Hematopoietic multipotent progenitor cell treated with erythropoietin and hydrocortisone succinate and interleukin-3 and kit ligand, for 4 days (in vitro differentiated cells): ENCODE results near the gene SELENOK.
A peak's percentile ranks its signal among the peaks of the same experiment; 100 is the strongest.

Experiments
- DNase-seq: peaks from one replicate; pipeline ENCODE4 v3.0.0-alpha.2; 2015

The SELENOK gene

GRCh38 chr3:53841296-53841695 is 50.4 kb downstream of the SELENOK start:
- DNase-seq: no peak

GRCh38 chr3:53837331-53837730 is 54.3 kb downstream of the SELENOK start:
- peak; percentile 44 for DNase-seq

- DNase-seq: no peak
These were observed 55.4 kb downstream of the SELENOK start for GRCh38 chr3:53836084-53836872.

GRCh38 chr3:53835257-53835656 is 56.4 kb downstream of the SELENOK start:
- no peak for DNase-seq

GRCh38 chr3:53834429-53835095 is 57.1 kb downstream of the SELENOK start:
- peak; percentile 74 for DNase-seq
